Activated CD4-positive, alpha-beta T cell treated with anti-CD3 and anti-CD28 coated beads, Interleukin-2, amount 50 U/mL, for 48 hours (primary cell): ENCODE results near the gene IRAK3.

Experiments used
- DNase-seq, 2 experiments: peaks; one replicate each; pipeline ENCODE4 v3.0.0-alpha.2; 2020

The IRAK3 gene

DNA sequence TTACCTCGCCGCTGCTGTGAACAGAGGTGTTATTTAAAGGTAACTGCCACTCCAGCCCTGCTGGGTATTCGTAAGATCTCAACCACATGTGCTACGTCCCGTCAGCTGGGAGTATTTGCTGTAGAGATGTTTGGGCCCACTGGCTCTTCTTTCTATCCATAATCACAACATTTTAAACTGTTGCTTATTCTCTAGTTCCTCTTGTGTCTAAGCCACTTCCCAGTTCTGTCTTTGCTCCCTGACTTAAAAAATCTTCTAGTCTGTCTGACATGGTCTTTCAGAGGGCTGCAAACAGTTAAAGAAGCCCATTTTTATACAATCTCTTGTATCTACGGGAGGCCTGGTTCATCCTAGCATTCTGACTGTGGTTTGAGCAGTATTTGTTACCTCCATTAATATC lies 80.1 kb downstream of the IRAK3 start:
- DNase-seq: no peak

DNA sequence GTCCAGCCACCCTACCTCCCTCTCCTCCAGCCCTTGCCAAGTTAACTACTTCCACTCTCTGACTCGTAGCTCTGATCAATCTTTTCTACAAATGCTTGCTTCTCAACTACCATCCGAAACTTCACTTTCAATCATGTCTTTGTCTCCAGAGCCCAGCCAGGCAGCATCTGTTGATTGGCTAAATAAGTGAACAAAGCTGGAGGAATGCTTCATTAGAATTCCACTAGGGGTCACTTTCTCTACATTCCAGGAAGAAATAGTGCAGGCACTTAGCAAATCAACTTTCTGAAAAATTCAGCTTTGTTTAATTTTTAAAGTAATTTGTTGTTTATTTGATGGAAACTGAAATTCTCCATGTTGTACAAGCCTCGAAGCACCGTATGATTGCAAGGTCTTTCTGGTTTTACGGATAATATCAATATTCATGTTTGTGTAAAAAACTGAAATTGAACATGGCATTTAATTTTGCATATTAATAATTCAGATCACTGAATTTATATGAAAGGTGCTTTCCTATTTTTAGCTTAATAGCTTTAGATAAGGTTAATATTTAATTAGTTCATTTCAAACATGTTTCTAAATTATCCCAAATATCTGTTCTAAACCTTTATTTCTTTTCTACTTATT lies 80.9 kb downstream of the IRAK3 start:
- DNase-seq: peak in 1 of 2 experiments; percentile 19

DNA sequence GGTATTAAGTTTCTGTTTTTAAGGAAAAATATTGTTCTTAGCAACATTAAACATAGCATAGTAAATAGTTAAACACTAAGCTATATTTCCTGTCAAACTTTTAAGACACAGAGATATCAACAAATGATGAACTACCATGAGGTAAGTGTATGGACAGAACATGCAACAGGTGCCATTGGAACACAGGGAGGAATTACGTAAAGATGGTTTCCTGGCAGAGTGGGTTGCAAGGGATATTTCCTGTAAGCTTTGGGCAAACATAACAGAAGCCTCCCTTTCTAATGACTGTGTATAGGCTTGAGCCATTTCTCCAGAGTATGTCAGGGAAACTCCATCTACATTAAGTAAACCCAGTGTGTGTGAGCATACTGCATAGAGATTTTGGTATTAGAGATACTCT lies 81.6 kb downstream of the IRAK3 start:
- DNase-seq: no peak

DNA sequence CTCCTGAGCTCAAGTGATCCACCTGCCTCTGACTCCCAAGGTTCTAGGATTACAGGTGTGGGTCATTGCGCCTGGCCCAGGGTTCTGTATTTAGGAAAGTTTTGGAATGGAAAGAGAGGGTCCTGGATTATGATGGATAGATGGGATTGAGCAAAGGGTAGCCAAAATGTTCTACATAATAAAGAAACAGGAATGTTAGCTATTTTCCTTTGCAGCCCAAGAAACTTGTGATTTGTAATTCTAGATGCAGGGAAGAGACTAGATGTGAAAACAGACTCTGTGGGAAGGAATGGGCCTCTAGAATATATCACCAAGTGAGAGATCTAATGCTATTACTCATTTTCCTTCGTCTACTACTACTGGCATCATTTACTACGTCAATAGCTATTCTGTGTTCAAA lies 83.6 kb downstream of the IRAK3 start:
- no peak for DNase-seq

DNA sequence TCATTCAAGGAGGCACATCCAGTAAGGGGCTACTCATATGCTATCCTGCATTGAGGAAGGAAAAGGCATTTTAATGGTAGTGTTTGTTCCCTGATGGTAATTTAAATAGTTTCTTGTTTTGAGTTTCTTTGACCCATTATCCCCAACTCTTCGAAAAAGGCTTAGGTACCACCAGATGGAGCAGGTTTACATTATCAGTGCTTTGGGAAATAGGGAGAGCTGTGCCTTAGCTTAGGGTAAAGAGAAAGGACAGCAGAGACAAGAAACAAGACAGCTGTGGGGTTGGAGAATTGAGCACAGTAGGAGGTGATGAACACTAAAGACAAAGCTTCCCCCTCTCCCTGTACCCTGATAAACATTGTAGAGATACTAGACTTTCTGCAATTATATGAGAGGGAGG lies 84.1 kb downstream of the IRAK3 start:
- no peak for DNase-seq

DNA sequence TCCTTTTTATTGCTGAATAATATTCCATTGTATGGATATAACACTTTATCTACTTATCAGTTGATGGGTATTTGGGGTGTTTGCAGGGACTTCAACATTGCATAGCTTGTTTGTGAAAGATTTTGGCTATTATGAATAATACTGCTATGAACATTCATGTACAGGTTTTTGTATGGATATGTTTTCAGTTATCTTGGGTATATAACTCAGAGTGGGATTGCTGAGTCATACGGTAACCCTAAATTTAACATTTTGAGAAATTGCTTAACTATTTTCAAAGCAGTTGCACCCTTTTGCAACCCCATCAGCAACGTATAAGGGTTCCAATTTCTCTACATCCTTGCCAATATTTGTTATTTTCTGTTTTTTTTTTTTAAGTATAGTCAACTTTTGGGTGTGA lies 86.0 kb downstream of the IRAK3 start:
- DNase-seq: no peak

DNA sequence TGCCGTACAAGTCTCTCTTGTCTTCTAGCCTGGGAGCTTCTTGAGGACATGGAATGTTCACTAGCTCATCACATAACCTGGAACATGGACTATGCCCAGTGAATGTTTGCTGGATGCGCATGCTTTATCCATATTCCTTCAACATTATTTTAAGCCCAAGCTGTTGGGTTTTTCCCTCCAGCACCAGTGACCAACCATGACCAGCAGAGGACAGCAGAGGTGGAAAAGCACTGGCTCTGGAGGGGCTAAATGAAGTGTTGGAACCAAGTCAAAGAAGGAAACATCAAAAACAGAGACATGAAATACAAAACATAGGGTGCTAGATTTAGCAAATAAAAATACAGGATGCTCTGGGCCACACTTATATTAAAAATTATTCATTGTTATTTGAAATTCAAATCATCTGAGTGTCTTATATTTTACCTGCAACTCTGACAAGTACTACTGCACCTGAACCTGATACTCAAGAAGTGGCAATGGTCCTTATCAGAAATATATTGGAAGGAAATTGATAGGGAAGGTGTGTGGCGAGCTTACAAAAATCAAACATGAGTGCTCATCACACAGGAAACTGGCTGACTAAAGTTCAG lies 90.2 kb downstream of the IRAK3 start:
- peak; percentile 24 to 41 for DNase-seq

DNA sequence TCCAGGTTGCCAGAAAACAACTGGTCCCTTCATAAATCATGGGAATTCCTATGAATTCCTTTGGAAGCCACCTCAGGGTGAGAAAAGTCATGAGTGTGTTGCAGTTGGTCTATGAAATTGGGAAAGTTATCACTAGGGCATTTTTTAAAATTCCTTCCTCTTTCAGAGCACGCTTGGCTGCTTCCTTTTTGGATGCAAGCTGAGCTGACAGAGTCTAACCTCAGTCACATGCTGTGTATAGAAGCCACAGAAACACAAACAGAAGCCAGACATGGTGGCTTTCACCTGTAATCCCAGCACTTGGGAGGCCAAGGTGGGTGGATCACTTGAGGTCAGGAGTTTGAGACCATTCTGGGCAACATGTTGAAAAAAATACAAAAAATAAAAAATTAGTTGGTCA lies 91.5 kb downstream of the IRAK3 start:
- DNase-seq: no peak

DNA sequence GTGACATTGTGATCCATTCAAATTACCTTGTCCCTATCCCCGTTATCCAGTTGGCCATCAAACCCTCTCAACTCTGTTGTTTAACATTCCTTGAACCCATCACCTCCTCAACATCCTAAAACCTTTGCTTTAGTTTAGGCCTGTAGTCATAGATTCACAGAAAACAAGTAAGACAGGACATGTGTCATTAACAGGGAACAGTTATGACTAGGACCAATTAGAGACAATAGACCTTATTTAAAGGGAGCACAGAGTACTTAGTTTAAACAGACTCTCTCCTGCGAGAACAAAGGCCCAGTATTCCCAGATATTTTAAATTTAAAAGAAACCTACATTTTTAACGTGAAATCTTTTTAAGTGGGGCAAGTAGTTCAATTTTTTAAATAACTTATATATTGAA lies 93.2 kb downstream of the IRAK3 start:
- no peak for DNase-seq

DNA sequence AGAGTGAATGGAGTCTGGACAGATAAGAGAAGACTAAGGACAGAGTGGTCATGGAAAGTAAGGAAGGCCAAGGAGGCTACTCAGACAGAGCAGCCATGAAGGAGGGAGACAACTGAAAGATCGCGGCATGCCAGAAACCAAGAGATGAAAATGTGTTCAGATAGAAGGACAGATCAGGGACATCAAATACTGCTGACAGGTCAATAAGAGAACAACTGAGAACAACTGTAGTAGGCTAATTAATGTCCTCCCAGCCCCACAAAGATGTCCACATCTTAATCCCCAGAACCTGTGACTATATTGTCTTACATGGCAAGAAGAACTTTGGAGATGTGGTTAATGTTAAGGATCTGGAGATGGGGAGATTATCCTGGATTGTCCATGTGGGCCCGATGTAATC lies 98.3 kb downstream of the IRAK3 start:
- no peak for DNase-seq

DNA sequence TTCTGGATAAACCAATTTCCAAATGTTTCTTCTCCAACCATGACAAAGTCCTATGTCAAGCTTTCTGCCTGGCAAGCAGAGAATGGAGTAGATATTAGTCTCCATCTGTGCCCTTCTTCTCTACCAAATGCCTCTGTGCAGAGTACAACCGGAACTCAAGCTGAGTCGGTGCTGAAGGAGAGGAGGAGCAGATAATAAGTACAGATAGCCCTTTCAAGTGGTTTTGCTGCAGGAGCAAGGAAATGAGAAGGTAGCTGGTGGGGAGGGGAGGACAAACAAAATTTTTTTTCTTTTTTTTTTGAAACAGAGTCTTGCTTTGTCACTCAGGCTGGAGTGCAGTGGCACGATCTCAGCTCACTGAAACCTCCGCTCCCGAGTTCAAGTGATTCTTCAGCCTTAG lies 99.1 kb downstream of the IRAK3 start:
- DNase-seq: peak in 1 of 2 experiments; percentile 33

DNA sequence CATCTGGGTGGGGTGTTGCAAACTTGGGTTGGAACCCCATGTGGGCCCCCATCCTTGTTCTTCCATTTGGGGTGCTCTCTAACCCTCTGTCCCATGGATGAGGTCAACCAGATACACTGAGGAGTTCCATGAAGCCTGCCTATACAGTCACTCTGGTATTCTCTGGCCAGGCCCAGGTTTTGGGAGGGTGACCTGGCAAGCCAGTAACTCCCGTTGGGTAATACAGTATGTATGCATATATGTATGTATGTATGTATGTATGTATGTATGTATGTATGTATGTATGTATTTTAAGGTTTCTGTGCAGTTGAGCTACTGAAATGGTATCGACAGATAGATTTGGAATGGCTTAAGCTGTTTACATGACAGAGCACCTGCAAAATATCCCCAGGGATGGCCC lies 100.5 kb downstream of the IRAK3 start:
- no peak for DNase-seq

DNA sequence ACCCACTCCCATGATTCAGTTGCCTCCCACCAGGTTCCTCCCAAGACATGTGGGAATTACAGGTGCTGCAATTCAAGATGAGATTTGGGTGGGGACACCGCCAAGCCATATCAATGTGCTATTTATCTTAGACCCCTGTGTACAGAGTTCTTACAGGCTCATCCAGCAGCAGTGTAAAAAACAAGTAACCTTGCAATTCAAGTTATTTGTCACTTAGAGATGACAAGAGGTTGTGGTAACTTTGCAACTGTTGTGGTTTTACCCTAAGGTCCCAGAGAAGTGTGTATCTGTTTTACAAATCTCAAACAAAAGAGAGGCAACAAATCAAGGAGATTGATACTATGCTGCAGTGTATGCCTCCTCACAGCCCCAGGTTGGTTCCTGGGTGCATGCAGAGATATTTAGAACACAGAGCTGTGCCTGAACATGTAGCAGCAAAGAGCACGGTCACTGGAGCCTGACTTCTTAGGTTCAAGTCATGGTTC lies 101.7 kb downstream of the IRAK3 start:
- DNase-seq: no peak

DNA sequence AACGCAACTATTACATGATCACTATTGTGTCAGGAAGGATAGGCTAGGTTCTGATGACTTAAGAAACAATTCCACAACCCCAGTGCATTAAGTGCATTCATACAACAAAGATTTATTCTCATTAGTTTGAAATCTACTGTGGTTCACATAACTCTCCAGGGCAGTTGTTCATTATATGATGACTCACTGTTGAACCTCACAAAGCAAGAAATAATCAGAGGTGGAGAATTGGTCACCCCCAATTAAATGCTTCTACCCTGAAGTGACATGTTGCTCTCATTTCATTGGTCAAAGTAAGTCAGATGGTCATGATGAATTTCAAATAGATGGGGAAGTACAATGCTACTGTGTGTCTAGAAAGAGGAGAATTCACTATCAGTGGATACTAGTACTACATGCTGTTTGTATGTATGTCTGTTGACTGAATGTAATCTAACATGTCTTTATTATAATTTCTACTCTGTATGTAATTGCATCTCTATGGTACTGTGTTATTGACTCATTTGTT lies 107.2 kb downstream of the IRAK3 start:
- no peak for DNase-seq

DNA sequence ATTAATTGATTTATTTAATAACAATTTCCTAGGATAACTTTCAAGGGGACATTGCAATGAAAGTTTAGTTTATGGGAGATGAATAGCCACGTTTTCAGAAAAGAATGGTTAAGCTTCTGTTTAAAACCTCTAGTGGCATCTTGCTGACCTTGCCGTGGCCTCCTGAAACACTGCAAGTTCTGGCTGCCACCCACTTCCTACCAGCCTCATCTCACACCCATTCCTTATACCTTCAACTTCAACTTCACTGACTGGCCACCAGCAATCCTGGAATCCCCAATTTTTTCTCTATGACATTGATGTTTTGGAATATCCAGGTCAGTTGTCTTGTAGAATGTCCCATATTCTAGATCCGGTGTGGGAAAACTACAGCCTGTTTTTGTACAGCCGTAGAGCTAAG lies 108.1 kb downstream of the IRAK3 start:
- DNase-seq: no peak

DNA sequence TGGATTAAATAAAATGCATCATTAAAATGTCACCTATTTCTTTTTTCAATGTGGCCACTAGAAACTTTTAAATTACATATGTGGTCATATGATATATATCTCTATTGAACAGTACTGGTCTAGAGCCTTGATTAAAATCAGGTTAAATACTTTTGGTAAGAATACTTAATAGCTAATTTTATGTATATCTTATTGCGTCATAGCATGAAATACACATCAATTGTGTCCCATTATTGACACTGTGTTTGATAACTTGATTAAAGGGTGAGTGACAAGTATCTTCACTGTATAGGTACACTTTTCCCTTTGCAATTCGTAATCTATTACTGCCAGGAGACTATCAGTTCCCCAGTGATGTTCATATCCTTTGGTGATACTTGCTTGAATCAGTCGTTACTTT lies 108.9 kb downstream of the IRAK3 start:
- DNase-seq: no peak

DNA sequence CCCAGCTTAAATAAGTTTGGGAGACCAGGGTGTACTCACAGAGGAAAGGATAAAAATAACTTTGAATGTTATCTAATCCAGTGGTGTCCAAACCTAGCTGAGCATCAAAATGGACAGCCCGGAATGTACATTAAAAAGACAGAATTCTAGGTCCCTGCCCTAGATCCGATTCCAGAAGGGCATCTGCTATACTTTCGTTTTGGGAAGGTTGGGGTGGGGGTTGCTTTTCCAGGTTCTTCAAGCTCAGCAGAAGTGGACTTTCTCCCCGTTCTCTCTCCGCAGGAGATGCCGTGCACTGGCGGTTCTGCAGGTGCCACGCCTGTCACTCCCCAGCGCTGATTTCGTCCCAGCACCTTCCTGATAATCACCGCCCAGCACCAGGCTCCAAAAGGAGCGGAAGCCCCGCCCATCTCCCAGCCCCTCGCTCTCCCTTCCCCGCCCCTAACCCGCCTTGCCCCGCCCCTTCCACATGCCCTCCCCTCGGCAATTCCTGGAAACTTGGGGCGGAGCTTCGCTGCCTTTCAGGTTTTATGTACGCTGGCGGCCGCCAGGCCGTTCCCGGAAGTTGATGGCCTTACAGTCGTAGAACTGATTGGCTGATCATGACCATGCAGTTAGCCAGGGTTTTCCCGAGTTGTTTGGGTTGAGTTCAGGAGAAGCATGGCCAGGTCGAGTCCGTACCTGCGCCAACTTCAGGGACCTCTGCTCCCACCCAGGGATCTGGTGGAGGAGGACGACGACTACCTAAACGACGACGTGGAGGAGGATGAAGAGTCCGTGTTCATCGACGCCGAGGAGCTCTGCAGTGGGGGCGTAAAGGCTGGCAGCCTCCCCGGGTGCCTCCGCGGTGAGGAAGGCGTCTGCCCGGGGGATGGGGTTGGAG lies 113.2 kb downstream of the IRAK3 start, which contains the start of gene HELB:
Gene HELB (plus strand): TSS at position 550 of the 883 bp plus-strand sequence. CDS start 111 bp downstream, at position 661.
- peak; percentile 99 for DNase-seq

DNA sequence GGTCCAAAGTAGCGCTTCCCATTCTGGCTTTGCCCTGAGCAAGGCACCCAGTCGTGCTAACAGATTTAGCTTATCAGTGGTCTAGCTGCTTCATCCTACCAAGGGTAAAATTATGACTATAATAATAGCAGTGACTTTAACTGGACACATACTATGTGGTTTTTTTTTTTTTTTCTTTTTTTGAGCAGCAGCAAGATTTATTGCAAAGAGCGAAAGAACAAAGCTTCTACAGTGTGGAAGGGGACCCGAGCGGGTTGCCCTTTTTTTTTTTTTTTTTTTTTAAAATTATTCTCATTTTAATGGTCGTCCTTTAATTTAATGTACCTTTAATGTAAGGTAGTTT lies 113.8 kb downstream of the IRAK3 start:
- no peak for DNase-seq

DNA sequence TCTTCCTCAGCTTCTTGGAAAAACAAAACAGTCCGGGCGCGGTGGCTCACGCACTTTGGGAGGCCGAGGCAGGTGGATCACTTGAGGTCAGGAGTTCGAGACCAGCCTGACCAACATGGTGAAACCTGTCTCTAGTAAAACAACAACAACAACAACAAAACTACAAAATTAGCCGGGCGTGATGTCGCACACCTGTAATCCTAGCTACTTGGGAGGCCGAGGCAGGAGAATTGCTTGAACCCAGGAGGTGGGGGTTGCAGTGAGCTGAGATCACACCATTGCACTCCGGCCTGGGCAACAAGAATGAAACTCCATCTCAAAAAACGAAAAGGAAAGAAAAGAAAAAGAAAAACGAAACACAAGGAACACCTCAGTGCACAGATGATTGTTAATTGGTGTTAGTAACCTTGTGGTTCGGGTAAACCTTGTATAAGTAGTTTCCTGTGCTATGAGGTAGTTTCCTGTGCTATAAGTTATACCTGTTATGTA lies 114.3 kb downstream of the IRAK3 start:
- peak; percentile 28 to 34 for DNase-seq
